GM21390 (cell line): ENCODE results near the gene XAGE5.
"Not testable (repeated sequence)": the region's sequence is repeated elsewhere in the genome, so short reads cannot be mapped to it uniquely, and the experiment has no call there.

Source experiments
- ATAC-seq: cut with Tn5 transposase; IDR thresholded peaks from one replicate; pipeline ENCODE4 v1.9.1; 2021; ENCODE audit not compliant: unreplicated experiment

Gene XAGE5

GRCh38 chrX:52811065-52811625 lies at the start of gene XAGE5:
XAGE5 (plus strand) TSS chrX:52811287; CDS start chrX:52812567, 1,280 bp downstream.
- no peak for ATAC-seq

GRCh38 chrX:52765983-52766382 lies 45.1 kb upstream of the XAGE5 start:
- ATAC-seq, result not testable (repeated sequence)

DNA sequence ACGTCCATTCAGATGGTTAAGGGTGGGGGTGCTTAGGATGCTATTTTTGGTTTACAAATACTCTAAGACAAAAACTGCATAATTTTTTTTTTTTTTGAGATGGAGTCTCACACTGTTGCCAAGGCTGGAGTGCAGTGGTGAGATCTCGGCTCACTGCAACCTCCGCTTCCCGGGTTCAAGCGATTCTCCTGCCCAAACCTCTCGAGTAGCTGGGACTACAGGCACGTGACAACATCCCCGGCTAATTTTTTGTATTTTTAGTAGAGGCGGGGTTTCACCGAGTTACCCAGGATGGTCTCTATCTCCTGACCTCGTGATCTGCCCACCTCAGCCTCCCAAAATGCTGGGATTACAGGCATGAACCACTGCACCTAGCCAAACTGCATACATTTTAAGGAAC lies 37.6 kb upstream of the XAGE5 start:
- ATAC-seq, result not testable (repeated sequence)

DNA sequence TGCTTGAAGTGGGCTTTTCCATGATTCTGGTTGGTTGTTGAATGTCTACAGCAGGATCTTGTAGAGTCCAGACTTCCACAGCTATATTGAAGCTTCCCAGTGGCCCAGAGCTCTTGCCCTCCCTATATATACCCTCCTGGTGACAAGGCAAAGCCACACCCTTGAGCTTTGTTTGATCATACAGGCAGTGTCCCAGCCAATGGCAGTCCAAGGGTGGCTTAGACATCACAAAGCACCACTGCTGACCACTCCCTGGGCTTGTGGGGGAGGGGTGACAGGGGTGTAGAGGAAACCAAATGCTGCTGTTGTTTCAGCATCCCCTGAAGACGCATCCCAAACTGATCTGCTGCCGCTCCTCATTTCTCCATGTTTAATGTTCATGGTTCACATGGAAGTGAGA lies 13.8 kb upstream of the XAGE5 start, which contains the start of gene SPANXN5:
TSS of gene SPANXN5 (minus strand) at position 101 of the 400 bp plus-strand sequence. CDS start at position 22, 79 bp downstream.
- not testable (repeated sequence) for ATAC-seq

- ATAC-seq, result not testable (repeated sequence)
These were observed 6.2 kb upstream of the XAGE5 start for GRCh38 chrX:52804876-52805275.

DNA sequence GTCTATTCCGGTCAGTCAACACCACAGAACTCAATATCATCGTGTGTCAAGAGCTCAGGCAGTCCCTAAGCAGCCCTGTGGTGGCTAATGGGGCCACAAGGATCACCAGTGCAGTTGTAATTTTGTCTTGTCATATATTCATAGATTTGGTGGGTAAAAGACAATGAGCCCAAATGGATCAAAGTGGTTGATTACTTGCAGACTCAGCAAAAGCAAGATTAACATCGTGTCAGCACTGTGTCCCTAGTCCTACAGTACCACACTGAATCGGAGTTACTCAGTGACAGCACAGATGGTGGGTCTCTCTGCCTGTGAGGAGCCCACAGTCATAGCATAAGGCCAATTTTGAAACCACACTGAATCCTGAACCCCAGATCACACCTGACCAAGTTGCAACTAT lies 8.7 kb downstream of the XAGE5 start:
- no peak for ATAC-seq

GRCh38 chrX:52821079-52821760 lies 10.1 kb downstream of the XAGE5 start:
- ATAC-seq, result no peak

DNA sequence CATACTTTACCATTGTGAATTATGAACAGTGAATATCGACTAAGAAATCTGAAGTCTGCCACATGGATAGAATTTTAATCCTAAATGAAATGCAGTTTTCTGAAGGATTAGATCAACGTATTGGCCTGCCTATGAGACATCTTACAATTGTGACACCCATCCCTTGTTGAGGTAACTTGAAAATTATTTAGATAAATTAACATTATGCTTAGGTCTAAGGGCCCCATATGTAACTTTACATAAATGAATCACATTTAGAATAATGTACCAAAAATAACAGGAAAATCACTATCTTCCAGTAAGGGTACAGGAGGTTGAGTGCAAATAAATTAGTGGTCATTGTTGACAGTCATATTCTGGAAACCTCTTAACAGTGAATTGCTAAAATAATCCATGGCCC lies 13.5 kb downstream of the XAGE5 start:
- ATAC-seq, result no peak

GRCh38 chrX:52830551-52830950 lies 19.5 kb downstream of the XAGE5 start:
- ATAC-seq, result no peak

DNA sequence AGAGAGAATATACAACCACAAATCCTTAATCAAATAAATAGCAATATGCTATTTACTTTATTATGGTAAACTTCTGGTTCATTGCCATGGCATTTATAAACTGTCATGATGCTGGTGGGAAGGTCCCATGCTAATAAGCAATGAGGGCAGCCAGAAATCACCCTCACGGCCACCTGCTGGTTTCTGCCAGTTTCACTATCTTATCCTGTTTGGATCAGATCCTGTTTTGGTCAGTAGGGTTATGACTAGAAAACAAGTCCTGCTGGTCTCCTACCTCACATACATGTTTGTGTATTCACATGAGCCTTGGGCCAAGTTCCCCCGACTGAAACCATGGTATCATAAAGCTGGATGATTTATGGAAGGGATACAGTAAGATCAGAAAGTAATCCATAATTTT lies 28.1 kb downstream of the XAGE5 start:
- no peak for ATAC-seq

- not testable (repeated sequence) for ATAC-seq
These were observed 32.5 kb downstream of the XAGE5 start for GRCh38 chrX:52843619-52844018.

- ATAC-seq, result no peak
These were observed 41.2 kb downstream of the XAGE5 start for GRCh38 chrX:52852110-52852860.

DNA sequence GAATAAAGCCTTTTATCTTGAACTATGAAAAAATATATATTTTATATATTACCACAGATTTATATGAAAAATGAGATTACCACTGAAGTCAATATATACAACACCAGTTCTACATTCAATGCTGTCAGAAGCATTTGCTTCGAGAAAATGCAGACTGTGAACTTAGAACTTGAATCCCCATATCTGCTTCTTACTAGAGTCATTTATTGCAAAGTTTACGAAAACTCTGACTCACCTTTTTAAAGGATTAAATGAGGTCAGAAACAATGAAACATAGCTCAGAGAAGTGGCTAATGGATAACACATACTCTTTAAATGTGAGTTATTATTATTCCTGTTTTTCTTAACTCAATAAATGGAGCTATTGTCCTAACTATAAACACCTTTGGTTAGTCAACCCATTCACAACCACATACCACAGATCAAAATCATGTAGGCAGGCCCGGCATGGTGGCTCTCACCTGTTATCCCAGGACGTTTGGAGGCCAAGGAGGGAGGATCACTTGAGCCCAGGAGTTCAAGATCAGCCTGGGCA lies 46.0 kb downstream of the XAGE5 start:
- ATAC-seq, result not testable (repeated sequence)

DNA sequence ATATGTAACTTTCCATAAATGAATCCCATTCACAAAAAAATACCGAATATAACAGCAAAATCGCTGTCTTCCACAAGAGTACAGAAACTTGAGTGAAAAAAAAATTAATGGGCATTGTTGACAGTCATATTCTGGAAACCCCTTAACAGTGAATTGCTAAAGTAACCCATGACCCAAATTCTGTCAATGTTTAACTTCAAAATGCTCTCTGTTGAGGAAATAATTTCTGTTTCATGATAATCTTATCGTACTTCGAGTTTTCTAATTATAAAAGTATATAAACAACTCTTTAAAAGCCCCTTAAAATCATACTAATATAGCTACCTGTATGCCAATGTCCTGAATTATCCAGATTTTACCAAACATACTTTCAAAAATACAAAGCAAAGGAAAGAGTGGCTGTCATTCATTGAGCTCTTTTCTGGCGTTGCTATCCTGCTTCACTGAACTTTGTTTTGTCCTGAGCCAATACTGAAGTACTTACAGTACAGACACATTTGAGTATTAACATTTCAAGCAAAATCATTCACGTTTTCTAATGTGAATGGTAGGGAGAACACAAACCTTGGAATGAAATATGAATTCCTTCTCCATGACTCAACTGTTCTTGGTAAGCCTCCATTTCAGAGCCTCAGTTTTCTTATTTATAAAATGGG lies 54.4 kb downstream of the XAGE5 start:
- ATAC-seq, result no peak
